K562 (cell line): ENCODE results near the gene ATXN7. TPM values are rescaled to one million over a fixed set of nuclear protein-coding genes. Genes with fewer than 3 reads are reported as not detected.

Experiments used
- ATAC-seq: fragments of 200-7000 bp; cut with Tn5 transposase; 3 replicates; pipeline ENCODE4 v1.9.1; 2020; ENCODE audit warnings: moderate library complexity
- BruUV-seq: library from RNA; stranded (reverse); fragments of 400-500 nt; replicated peaks from 2 replicates; lab custom pipeline; 2021; lab: Mats Ljungman, UMichigan
- CTCF ChIA-PET: fragments of 300-600 bp; formaldehyde crosslinking; extraction: SDS; loops from one replicate; lab custom pipeline; 2021; ENCODE audit warnings: low intra/inter-chr PET ratio; lab: Yijun Ruan, JAX
- POLR2A ChIA-PET: fragments of 300-600, 350-650 bp; sonication (Branson Sonifier 250); formaldehyde crosslinking; extraction: SDS; loops from one replicate; lab custom pipeline; 2021; ENCODE audit warnings: antibody characterized with exemption, inconsistent platforms; lab: Yijun Ruan, JAX
- DNase-seq, 4 experiments: peaks; one replicate each; pipeline versions ENCODE4 v3.0.0 to v3.0.0-alpha.2; 2011 to 2018; ENCODE audit warnings: low spot score in 3 of 4, mixed read lengths in 3 of 4; ENCODE audit errors: extremely low read depth in 1 of 4
- FAIRE-seq: peaks from 2 replicates; lab custom pipeline; 2011; peaks lifted over from hg19 to GRCh38; lab: Jason Lieb, UNC
- H2AFZ ChIP-seq: 2 replicates; pipeline ENCODE4 v1.6.0; 2011; ENCODE audit warnings: low read depth, low read length, control low read depth, inconsistent platforms
- H3K27ac ChIP-seq: fragments of 200-600 bp; 3 replicates; pipeline ENCODE4 v1.8.0; 2011; ENCODE audit warnings: low read depth, mild to moderate bottlenecking, control low read depth, inconsistent platforms, low read length, moderate library complexity, mixed read lengths; ENCODE audit errors: extremely low read depth
- H3K27me3 ChIP-seq, 2 experiments: fragments of 300-600 bp in 1 of 2; 2 replicates in 1 of 2; 3 replicates in 1 of 2; pipeline versions ENCODE4 v1.6.0 to v1.8.0; 2011; ENCODE audit warnings: inconsistent platforms in 2 of 2, low read length in 2 of 2, mild to moderate bottlenecking in 1 of 2, mixed read lengths in 1 of 2, moderate library complexity in 1 of 2; ENCODE audit not compliant: control insufficient read depth in 2 of 2, insufficient read depth in 2 of 2
- H3K36me3 ChIP-seq: fragments of 300-600 bp; 3 replicates; pipeline ENCODE4 v1.8.0; 2011; ENCODE audit warnings: mild to moderate bottlenecking, low read length, inconsistent platforms; ENCODE audit not compliant: control insufficient read depth, insufficient read depth
- H3K4me1 ChIP-seq, 2 experiments: fragments of 200-600 bp in 1 of 2; replicated peaks in 1 of 2; 2 replicates in 1 of 2; 3 replicates in 1 of 2; pipeline versions ENCODE4 v1.5.1 to v1.8.0; 2011; ENCODE audit warnings: inconsistent platforms in 2 of 2, low read length in 2 of 2, mild to moderate bottlenecking in 1 of 2, mixed read lengths in 1 of 2, moderate library complexity in 1 of 2; ENCODE audit not compliant: control insufficient read depth in 2 of 2, insufficient read depth in 2 of 2
- H3K4me2 ChIP-seq: 2 replicates; pipeline ENCODE4 v1.6.1; 2011; ENCODE audit warnings: low read length, control low read depth, inconsistent platforms, mixed read lengths; ENCODE audit not compliant: insufficient read depth
- H3K4me3 ChIP-seq: fragments of 200-600 bp; sonication (generic), shearing (Covaris generic); 2 replicates; pipeline ENCODE4 v1.5.1; 2016; ENCODE audit warnings: control low read depth, inconsistent platforms
- H3K79me2 ChIP-seq: fragments of 200-600 bp; 3 replicates; pipeline ENCODE4 v1.8.0; 2011; ENCODE audit warnings: low read length, inconsistent platforms; ENCODE audit not compliant: control insufficient read depth, insufficient read depth
- H3K9ac ChIP-seq, 2 experiments: 2 replicates each; pipeline versions ENCODE4 v1.6.0 to v1.6.1; 2011; ENCODE audit warnings: low read depth in 2 of 2, low read length in 2 of 2, control low read depth in 1 of 2, inconsistent platforms in 1 of 2, mild to moderate bottlenecking in 1 of 2, mixed read lengths in 1 of 2; ENCODE audit not compliant: insufficient read depth in 1 of 2
- H3K9me1 ChIP-seq: one replicate; pipeline ENCODE4 v1.6.0; 2011; ENCODE audit warnings: inconsistent platforms, mild to moderate bottlenecking, low read length, moderate library complexity; ENCODE audit not compliant: control insufficient read depth, insufficient read depth
- H3K9me3 ChIP-seq: replicated peaks from 2 replicates; pipeline ENCODE4 v1.5.1; 2011; ENCODE audit warnings: low read depth, low read length, inconsistent platforms; ENCODE audit not compliant: control insufficient read depth, insufficient read depth
- H4K20me1 ChIP-seq: replicated peaks from 2 replicates; pipeline ENCODE4 v1.6.1; 2011; ENCODE audit warnings: low read length, inconsistent platforms, mixed read lengths; ENCODE audit not compliant: control insufficient read depth, insufficient read depth
- BDP1 ChIP-seq: IDR thresholded peaks from 3 replicates; pipeline ENCODE4 v1.6.1; 2011; ENCODE audit not compliant: insufficient read length, insufficient read depth
- DIDO1 ChIP-seq: fragments of 450-650 bp; IDR thresholded peaks from 2 replicates; pipeline ENCODE4 v1.6.1; 2016; ENCODE audit warnings: low read depth, missing biosample characterization, missing genetic modification characterization
- HNRNPUL1 ChIP-seq: fragments of 200-400 bp; formaldehyde crosslinking; IDR thresholded peaks from 2 replicates; pipeline ENCODE4 v1.6.1; 2017; ENCODE audit warnings: low read length
- JUNB ChIP-seq: fragments of 450-650 bp; formaldehyde crosslinking; conservative IDR thresholded peaks from 2 replicates; pipeline ENCODE4 v1.4.0; 2020; ENCODE audit warnings: mild to moderate bottlenecking
- KLF1 ChIP-seq: fragments of 450-650 bp; IDR thresholded peaks from 2 replicates; pipeline ENCODE4 v1.6.1; 2016; ENCODE audit warnings: missing genetic modification characterization, missing compliant biosample characterization
- KLF10 ChIP-seq: fragments of 250-450 bp; sonication (Bioruptor Pico); IDR thresholded peaks from 2 replicates; pipeline ENCODE4 v1.6.1; 2021; ENCODE audit warnings: matching md5 sums
- MAFG ChIP-seq: fragments of 450-650 bp; conservative IDR thresholded peaks from 2 replicates; pipeline ENCODE4 v1.6.1; 2016; ENCODE audit warnings: missing genetic modification characterization, missing compliant biosample characterization
- PCBP1 ChIP-seq: fragments of 200-400 bp; formaldehyde crosslinking; IDR thresholded peaks from 2 replicates; pipeline ENCODE4 v1.6.1; 2018; ENCODE audit warnings: mild to moderate bottlenecking, low read depth, low read length; ENCODE audit not compliant: poor library complexity, severe bottlenecking
- SMARCE1 ChIP-seq: fragments of 450-650 bp; IDR thresholded peaks from 2 replicates; pipeline ENCODE4 v1.7.1; 2016; ENCODE audit warnings: mild to moderate bottlenecking
- SNIP1 ChIP-seq: fragments of 450-650 bp; IDR thresholded peaks from 2 replicates; pipeline ENCODE4 v1.7.1; 2017; ENCODE audit warnings: low read depth, mild to moderate bottlenecking
- SREBF2 ChIP-seq: sonication (generic); formaldehyde crosslinking; IDR thresholded peaks from 2 replicates; pipeline ENCODE4 v1.4.0; 2020; ENCODE audit warnings: mild to moderate bottlenecking, missing genetic modification reagents
- TGIF2 ChIP-seq: sonication (generic); formaldehyde crosslinking; IDR thresholded peaks from 2 replicates; pipeline ENCODE4 v1.8.1; 2022; ENCODE audit warnings: mild to moderate bottlenecking, missing genetic modification reagents, moderate library complexity
- ZBTB7A ChIP-seq: IDR thresholded peaks from 2 replicates; pipeline ENCODE4 v1.6.1; 2011; ENCODE audit warnings: low read depth, mild to moderate bottlenecking, low read length, moderate library complexity, borderline replicate concordance; ENCODE audit not compliant: control insufficient read depth
- ZNF124 ChIP-seq: sonication (generic); formaldehyde crosslinking; IDR thresholded peaks from 2 replicates; pipeline ENCODE4 v1.8.1; 2022; ENCODE audit warnings: missing genetic modification reagents
- WGBS: fragments of 100-300 bp; shearing (Covaris generic); methylation state at CpG from one replicate; pipeline ENCODE4 v1.1.6; 2016; ENCODE audit warnings: low coverage, mixed read lengths; ENCODE audit not compliant: insufficient coverage; ENCODE audit errors: missing lambda C conversion rate; 5-methylcytosine and 5-hydroxymethylcytosine counted together
- in situ Hi-C: fragments of 300-500 bp; cut with MboI; formaldehyde crosslinking; loops from 4 replicates; pipeline ENCODE4 v1.15.0; 2018; ENCODE audit warnings: inconsistent platforms, mixed read lengths
- intact Hi-C: fragments of 100-400 bp; cut with micrococcal nuclease; formaldehyde crosslinking; loops from 2 replicates; pipeline ENCODE4 v1.14.2; 2022
- polyA plus RNA-seq, 8 experiments: library from polyadenylated mRNA; depleted of rRNA in 4 of 8; stranded (reverse) in 5 of 8; unstranded in 3 of 8; fragments of >200 nt; fragmentation: Nextera tagmentation in 2 of 8; fragmentation: Illumina TruSeq in 1 of 8; extraction: Ambion mirVana in 2 of 8; extraction: Trizol in 1 of 8; gene quantifications; 2 replicates each; pipeline versions ENCODE4 v1.2.1 to v1.2.3, GENCODE V29; 2011 to 2014; ENCODE audit warnings: inconsistent platforms in 1 of 8, missing spikeins in 1 of 8
- total RNA-seq, 7 experiments: library from RNA; depleted of rRNA in 6 of 7; stranded (reverse); fragments of >200 nt in 6 of 7; fragmentation: Illumina TruSeq in 2 of 7; extraction: Trizol in 2 of 7; gene quantifications; 2 replicates each; pipeline versions ENCODE4 v1.2.1 to v1.2.3, GENCODE V29; 2011 to 2021; ENCODE audit warnings: low replicate concordance in 1 of 7
- TF ChIP-seq, protein P1 (sequence below): sonication (generic); formaldehyde crosslinking; IDR thresholded peaks from 2 replicates; pipeline ENCODE4 v1.8.0; 2022; ENCODE audit warnings: mild to moderate bottlenecking, missing genetic modification reagents
- TF ChIP-seq, protein P2 (sequence below): sonication (generic); formaldehyde crosslinking; IDR thresholded peaks from 2 replicates; pipeline ENCODE4 v1.8.1; 2023; ENCODE audit warnings: missing genetic modification reagents, mild to moderate bottlenecking, borderline replicate concordance

Gene ATXN7
- total and polyA plus RNA-seq, 9 of the 15 experiments (the other 6 are each of a cell fraction or from before 2014, with no cell fraction given) = 0.41 to 9.2 (median 6.7) TPM

GRCh38 chr3:63955830-63956545 lies 92.3 kb downstream of the ATXN7 start:
- 90% methylated on average over 11 of the region's 13 CpGs for WGBS
- TF ChIP-seq ZNF124 (CRISPR knock-in tag) (no peak), HNRNPUL1 (no peak), SNIP1 (no peak), MAFG (tag) (no peak), BDP1 (no peak), JUNB (CRISPR knock-in tag) (no peak), KLF10 (CRISPR knock-in tag) (no peak), SREBF2 (CRISPR knock-in tag) (no peak), KLF1 (tag) (no peak), TGIF2 (CRISPR knock-in tag) (no peak), PCBP1 (no peak), SMARCE1 (no peak), ZBTB7A (no peak), DIDO1 (tag) (no peak)
- TF ChIP-seq, protein P1, sequence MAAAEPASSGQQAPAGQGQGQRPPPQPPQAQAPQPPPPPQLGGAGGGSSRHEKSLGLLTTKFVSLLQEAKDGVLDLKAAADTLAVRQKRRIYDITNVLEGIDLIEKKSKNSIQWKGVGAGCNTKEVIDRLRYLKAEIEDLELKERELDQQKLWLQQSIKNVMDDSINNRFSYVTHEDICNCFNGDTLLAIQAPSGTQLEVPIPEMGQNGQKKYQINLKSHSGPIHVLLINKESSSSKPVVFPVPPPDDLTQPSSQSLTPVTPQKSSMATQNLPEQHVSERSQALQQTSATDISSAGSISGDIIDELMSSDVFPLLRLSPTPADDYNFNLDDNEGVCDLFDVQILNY (CRISPR knock-in tag) = no peak
- TF ChIP-seq, protein P2, sequence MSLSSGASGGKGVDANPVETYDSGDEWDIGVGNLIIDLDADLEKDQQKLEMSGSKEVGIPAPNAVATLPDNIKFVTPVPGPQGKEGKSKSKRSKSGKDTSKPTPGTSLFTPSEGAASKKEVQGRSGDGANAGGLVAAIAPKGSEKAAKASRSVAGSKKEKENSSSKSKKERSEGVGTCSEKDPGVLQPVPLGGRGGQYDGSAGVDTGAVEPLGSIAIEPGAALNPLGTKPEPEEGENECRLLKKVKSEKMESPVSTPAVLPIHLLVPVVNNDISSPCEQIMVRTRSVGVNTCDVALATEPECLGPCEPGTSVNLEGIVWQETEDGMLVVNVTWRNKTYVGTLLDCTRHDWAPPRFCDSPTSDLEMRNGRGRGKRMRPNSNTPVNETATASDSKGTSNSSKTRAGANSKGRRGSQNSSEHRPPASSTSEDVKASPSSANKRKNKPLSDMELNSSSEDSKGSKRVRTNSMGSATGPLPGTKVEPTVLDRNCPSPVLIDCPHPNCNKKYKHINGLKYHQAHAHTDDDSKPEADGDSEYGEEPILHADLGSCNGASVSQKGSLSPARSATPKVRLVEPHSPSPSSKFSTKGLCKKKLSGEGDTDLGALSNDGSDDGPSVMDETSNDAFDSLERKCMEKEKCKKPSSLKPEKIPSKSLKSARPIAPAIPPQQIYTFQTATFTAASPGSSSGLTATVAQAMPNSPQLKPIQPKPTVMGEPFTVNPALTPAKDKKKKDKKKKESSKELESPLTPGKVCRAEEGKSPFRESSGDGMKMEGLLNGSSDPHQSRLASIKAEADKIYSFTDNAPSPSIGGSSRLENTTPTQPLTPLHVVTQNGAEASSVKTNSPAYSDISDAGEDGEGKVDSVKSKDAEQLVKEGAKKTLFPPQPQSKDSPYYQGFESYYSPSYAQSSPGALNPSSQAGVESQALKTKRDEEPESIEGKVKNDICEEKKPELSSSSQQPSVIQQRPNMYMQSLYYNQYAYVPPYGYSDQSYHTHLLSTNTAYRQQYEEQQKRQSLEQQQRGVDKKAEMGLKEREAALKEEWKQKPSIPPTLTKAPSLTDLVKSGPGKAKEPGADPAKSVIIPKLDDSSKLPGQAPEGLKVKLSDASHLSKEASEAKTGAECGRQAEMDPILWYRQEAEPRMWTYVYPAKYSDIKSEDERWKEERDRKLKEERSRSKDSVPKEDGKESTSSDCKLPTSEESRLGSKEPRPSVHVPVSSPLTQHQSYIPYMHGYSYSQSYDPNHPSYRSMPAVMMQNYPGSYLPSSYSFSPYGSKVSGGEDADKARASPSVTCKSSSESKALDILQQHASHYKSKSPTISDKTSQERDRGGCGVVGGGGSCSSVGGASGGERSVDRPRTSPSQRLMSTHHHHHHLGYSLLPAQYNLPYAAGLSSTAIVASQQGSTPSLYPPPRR (CRISPR knock-in tag) = no peak
- H3K4me2 ChIP-seq = no peak overlapping the region
- intact Hi-C loops = no loop called here
- H3K9me1 ChIP-seq = no peaks in the 10 kb centered on the region
- no peak overlapping the region for H3K27ac ChIP-seq
- H3K4me3 ChIP-seq = no peak overlapping the region
- no peak overlapping the region for H3K9ac ChIP-seq
- no peak overlapping the region for H2AFZ ChIP-seq
- peaks cover 0 to 3% of the 10 kb centered on the region in 2 experiments; a peak in 2 of 5 replicates for H3K4me1 ChIP-seq
- in situ Hi-C loops = no loop called here
- H3K79me2 ChIP-seq = peaks cover 7% of the 10 kb centered on the region
- BruUV-seq = no TSS peak
- POLR2A ChIA-PET = interaction anchor here (1.2 kb wide), 2 partner anchors 9 to 10 kb away, joined by 3 read pairs; no protein-coding TSS in a partner anchor
- H3K27me3 ChIP-seq = no peaks in the 10 kb centered on the region
- no peaks in the 10 kb centered on the region for H3K9me3 ChIP-seq
- H4K20me1 ChIP-seq = no peaks in the 10 kb centered on the region
- no peak for ATAC-seq
- peaks cover 16% of the 10 kb centered on the region; the same call in 1 of the 3 replicates for H3K36me3 ChIP-seq
- FAIRE-seq = no peak
- CTCF ChIA-PET = no interaction called here
- no peak for DNase-seq
